HCEC 1CT (cell line): Measurements from ENCODE around the gene ZDHHC7.

Experiments used
- DNase-seq: peaks from one replicate; pipeline ENCODE4 v3.0.0-alpha.2; 2017

ZDHHC7 gene

GRCh38 chr16:84933774-84934631, 77.3 kb downstream of the ZDHHC7 start:
- DNase-seq: no peak

DNA sequence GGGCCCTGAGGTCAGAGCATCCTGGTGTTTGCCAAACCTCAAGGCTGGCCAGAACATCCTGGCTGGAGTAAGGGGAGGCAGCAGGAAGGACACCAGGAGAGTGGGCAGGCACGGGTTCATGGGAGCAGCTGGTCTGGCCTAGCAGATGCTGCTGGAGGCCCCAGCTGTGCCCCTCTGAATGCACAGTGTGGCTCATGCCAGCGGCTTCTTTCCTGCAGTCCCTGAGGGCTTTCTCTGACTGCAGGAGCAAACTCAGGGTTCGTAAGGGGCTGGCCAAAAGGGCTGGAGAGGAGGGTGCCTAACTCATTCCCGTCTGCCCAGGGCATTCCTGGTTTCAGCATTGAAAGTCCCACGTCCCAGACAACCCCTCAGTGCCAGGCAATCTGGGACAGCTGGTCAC, 78.7 kb downstream of the ZDHHC7 start:
- DNase-seq: no peak

DNA sequence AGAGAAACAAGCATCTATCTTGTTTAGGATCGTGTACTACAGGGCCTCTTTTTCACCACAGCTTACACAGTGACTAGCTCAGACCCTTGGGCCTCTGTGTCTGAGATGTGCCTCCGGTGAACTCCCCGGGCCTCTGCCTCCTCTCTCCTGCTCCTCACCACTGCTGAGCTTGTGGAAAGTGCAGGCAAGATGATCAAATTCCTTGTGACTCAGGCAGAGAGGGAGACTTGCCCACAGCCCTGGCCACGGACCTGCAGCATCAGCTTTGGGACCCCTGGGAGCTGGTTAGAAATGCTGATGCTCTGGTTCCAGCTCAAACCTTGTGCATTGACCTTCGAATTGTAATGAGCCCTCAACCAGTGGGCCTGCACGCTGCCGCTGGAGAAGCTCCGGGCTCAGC, 79.8 kb downstream of the ZDHHC7 start:
- DNase-seq: no peak

GRCh38 chr16:84931107-84931494, 80.2 kb downstream of the ZDHHC7 start:
- DNase-seq: no peak

DNA sequence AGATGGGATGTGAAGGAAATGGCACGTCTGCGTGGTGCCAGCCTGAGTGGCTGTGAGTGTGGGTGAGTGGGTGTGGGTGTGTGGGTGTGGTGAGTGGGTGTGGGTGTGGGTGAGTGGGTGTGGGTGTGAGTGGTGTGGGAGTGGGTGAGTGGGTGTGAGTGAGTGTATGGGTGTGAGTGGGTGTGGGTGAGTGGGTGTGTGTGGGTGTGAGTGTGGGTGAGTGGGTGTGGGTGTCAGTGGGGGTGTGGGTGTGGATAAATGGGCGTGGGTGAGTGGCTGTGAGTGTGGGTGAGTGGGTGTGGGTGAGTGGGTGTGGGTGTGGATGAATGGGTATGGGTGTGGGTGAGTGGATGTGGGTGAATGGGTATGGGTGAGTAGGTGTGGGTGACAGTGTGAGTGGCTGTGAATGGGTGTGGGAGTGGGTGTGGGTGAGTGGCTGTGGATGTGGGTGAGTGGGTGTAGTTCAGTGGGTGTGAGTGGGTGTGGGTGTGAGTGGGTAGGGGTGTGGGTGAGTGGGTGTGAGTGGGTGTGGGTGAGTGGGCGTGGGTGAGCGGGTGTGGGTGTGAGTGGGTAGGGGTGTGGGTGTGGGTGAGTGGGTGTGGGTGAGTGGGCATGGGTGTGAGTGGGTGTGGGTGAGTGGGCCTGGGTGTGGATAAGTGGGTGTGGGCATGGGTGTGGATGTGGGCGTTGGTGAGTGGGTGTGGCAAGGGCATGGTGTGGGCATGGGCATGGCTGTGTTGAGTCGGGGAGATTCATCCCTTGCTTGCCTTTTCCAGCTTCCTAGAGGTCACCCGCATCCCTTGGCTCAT, 80.8 kb downstream of the ZDHHC7 start:
- DNase-seq: no peak

DNA sequence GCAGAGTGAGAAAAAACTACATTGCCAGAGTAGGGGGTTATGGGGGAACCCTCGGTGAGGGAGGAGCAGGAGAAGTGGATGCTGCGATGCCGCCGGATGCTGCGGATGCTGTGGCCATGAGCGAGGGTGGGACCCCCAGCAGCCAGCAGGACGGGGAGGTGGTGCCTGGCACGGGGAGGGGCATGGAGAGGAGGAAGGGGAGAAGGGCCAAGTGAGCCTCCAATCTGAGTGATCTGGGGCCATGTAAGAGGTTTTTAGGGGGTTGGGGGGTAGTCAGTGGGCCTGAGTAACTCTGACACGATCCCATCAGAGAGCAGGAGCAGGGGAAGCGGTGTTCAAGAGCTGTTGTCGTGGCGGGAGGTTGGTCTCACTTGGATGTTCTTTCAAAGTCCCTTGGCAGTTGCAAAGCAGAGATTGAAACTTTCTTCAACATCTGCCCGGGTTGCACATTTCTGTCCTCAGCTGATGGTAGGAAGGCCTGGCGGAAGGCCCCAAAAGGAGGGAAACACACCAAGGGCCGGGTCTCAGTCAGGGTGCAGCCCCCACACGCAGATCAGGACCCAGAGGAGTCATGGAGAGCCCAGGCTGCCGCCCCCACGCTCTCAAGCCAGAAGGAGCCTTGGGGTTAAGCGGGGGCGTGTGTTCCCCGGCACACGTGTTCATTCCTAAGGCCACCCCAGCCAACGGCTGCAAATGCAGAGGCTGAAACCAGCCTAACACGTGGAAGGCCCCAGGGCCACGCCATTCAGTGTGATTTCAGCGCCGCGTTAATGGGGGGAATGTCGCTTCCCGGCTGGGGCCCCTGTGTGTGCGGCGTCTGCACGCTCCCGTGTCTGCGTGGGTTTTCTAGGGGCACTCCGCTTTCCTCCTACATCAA, 81.7 kb downstream of the ZDHHC7 start:
- no peak for DNase-seq

DNA sequence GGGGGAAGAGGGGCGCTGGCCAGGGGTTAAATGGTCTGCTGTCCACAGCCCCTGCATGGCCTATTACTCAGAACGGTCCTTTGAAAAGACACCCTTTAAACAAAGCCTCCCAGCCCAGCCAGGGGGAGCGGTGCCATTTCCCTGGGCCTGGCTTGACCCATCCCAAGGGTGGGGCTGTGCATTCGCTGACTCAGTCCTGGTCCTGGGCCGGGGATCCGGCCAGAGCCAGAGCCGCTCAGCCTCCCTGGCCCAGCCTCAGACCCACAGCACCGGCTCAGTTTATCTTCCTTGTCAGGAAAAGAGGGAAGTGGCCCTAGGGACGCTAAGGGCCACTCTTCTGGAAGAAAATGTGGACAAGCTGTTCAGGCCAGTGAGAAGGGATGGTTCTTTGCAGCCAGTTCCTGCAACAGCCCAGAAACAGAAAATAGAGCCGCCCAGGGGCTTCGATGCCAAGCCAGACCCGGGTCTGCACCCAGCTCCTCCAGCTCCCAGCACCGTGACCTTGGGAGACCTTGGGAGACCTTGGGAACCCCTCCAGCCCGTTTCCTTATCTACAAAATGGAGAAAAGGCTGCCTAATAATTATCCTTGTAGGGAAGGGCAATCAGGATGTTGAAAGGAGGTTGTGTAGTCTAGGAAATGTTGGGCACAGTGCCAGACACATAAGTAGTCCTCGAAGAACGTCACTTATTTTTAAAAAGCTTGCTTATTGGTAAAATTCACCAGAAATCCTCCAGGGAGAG, 82.5 kb downstream of the ZDHHC7 start:
- peak; percentile 22 for DNase-seq

DNA sequence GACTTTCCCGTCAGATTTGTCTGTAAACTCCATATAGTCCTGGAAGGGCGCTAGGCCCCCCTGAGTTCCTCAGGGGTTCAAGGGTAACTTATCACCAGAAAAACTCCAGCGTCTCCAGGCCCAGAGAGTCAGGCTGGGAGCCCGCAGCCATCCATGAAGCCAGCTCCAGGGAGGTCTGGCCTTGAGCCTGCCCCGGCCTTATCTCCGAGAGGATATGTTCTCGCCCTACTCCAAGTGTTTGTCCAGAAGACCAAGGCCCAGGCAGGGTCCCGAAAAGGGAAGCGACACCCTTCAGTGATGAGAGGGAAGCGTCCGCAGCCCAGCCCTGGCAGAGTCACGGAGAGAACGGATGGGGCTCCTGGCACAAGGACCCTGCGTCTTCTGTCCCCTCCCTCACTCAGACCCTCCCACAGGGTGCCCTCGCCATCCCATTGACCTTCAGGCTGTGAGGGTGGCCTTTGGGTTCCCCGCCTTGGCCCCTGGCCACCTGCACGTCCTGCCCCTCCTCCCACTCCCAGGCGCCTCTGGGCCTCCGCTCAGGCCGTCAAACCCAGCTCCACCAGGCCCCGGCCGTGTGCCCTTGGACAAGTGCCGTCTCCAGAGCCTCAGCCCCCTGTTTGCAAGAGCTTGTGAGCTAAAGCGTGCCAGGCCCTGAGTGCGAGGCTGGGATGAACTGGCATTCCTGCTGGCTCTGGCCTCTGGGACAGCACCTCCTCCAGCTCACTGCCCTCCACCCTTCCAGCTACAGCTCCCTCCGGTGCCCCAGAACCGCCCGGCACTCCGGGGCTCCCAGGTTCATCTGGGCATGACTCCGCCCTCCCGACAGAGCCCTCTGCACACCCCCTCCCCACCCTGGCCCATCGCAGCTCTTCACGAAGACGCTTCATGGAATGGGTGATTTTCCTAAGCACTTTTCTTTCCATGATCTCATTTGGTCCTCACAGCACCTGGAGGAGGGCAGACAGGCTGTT, 83.4 kb downstream of the ZDHHC7 start:
- no peak for DNase-seq

GRCh38 chr16:84926462-84926861, 84.9 kb downstream of the ZDHHC7 start:
- DNase-seq: no peak

- no peak for DNase-seq
Measured at GRCh38 chr16:84925773-84926372, 85.5 kb downstream of the ZDHHC7 start.

GRCh38 chr16:84925092-84925772, 86.1 kb downstream of the ZDHHC7 start:
- no peak for DNase-seq

GRCh38 chr16:84924331-84925091, 86.8 kb downstream of the ZDHHC7 start:
- DNase-seq: no peak
